PC-9 (cell line): ENCODE data around the gene CA11. TPM values are rescaled to one million over a fixed set of nuclear protein-coding genes. Genes with fewer than 3 reads are reported as not detected.

Source experiments
- BruUV-seq: library from RNA; stranded (reverse); fragments of 400-500 nt; replicated peaks from 2 replicates; lab custom pipeline; 2021; lab: Mats Ljungman, UMichigan
- CTCF ChIA-PET: fragments of 300-600 bp; sonication (Branson Sonifier 250); formaldehyde crosslinking; loops from one replicate; lab custom pipeline; 2022; ENCODE audit warnings: antibody characterized with exemption; lab: Charles Lee
- POLR2A ChIA-PET: fragments of 300-600 bp; sonication (Branson Sonifier 250); formaldehyde crosslinking; loops from one replicate; lab custom pipeline; 2022; ENCODE audit warnings: antibody characterized with exemption; ENCODE audit not compliant: unreplicated experiment; lab: Charles Lee
- DNase-seq, 2 experiments: peaks; one replicate each; pipeline versions ENCODE4 v3.0.0 to v3.0.0-alpha.2; 2015 to 2022; ENCODE audit warnings: mixed read lengths in 1 of 2
- H2AFZ ChIP-seq: fragments of 200-600 bp; sonication (generic); 2 replicates; pipeline ENCODE4 v1.8.1; 2017; ENCODE audit warnings: antibody characterized with exemption
- H3F3A ChIP-seq: fragments of 200-600 bp; sonication (generic); 2 replicates; pipeline ENCODE4 v1.8.1; 2017; ENCODE audit warnings: antibody characterized with exemption, mild to moderate bottlenecking, low read depth; ENCODE audit not compliant: insufficient read depth
- H3K27ac ChIP-seq: fragments of 200-600 bp; sonication (generic); 2 replicates; pipeline ENCODE4 v1.6.1; 2016; ENCODE audit warnings: mixed run types
- H3K27me3 ChIP-seq: fragments of 200-600 bp; sonication (generic); 2 replicates; pipeline ENCODE4 v1.6.1; 2016; ENCODE audit warnings: low read depth, mixed run types; ENCODE audit not compliant: insufficient read depth
- H3K36me3 ChIP-seq: fragments of 200-600 bp; sonication (generic); 2 replicates; pipeline ENCODE4 v1.6.1; 2016; ENCODE audit warnings: low read depth, mixed run types
- H3K4me1 ChIP-seq: fragments of 200-600 bp; sonication (generic); replicated peaks from 2 replicates; pipeline ENCODE4 v1.6.1; 2016; ENCODE audit warnings: mixed run types; ENCODE audit not compliant: insufficient read depth
- H3K4me2 ChIP-seq: fragments of 200-600 bp; sonication (generic); 2 replicates; pipeline ENCODE4 v1.6.1; 2017; ENCODE audit warnings: mixed run types
- H3K4me3 ChIP-seq: fragments of 200-600 bp; sonication (generic); 2 replicates; pipeline ENCODE4 v1.6.1; 2016; ENCODE audit warnings: mixed run types
- H3K79me2 ChIP-seq: fragments of 200-600 bp; sonication (generic); 2 replicates; pipeline ENCODE4 v1.6.1; 2017; ENCODE audit warnings: low read depth, mixed run types
- H3K9me2 ChIP-seq: fragments of 200-600 bp; sonication (generic); 2 replicates; pipeline ENCODE4 v1.8.1; 2017; ENCODE audit warnings: mild to moderate bottlenecking; ENCODE audit not compliant: insufficient read depth
- H3K9me3 ChIP-seq: fragments of 200-600 bp; sonication (generic); 2 replicates; pipeline ENCODE4 v1.8.1; 2016; ENCODE audit warnings: low read depth; ENCODE audit not compliant: insufficient read depth
- H4K20me1 ChIP-seq: fragments of 200-600 bp; sonication (generic); 2 replicates; pipeline ENCODE4 v1.8.1; 2017; ENCODE audit not compliant: insufficient read depth
- CTCF ChIP-seq: fragments of 200-600 bp; sonication (generic); conservative IDR thresholded peaks from 2 replicates; pipeline ENCODE4 v1.6.1; 2017; ENCODE audit warnings: mixed run types, antibody characterized with exemption, mild to moderate bottlenecking, moderate library complexity
- EZH2 ChIP-seq: fragments of 200-600 bp; sonication (generic); IDR thresholded peaks from 2 replicates; pipeline ENCODE4 v1.8.0; 2017; ENCODE audit warnings: antibody characterized with exemption, low read depth
- intact Hi-C: fragments of 100-400 bp; cut with micrococcal nuclease; formaldehyde crosslinking; loops from one replicate; pipeline ENCODE4 v1.10.0; 2022; ENCODE audit not compliant: unreplicated experiment
- total RNA-seq: library from RNA; stranded (reverse); gene quantifications from 2 replicates; pipeline ENCODE4 v1.2.3, GENCODE V29; 2021

The CA11 gene
- total RNA-seq, 1 experiment from 2014 or later: 11.0 TPM

DNA sequence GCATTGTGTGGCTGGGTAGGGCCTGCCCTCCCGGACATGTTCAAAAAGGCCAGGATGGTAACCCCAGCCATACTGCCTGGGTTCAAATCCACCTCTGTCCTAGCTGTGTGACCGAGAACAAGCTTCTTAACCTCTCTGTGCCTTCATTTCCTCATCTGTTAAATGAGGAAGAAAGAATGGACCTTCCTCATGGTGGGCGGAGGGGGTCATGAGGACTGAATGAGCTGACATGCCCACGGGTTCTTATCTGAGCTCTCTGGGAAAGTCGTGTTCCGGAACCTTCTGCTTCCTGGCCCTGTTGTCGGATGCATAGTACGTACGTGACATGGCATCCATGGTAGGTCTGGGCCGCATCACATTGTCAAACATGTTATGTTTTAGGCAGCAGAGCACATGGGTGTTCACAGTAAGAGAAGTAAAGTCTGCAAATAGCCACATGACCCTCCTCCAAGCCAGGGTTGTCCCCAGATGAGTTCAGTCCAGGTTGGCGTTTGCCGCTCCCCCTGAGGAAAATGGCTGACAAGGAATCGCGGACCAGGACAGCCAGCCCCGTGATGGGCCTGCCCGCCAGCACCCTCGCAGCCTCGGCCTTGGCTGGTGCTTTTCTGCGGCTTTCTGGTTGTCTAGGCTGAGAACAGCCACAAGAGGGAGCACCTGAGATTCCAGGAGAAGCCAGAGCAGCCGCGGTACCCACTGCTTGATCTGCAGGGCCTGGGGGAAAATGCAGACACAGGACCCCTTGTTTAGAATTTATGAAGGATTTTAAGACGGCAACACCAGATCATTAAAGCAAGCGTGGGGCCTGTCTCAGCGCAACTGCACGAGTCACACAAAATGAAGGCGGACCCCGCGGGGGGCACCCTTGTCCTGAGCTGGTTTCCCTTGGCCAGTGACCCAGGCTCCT is 29.2 kb upstream of the CA11 start:
- Histone ChIP-seq H2AFZ (no peak overlapping the region), H3K79me2 (no peaks in the 10 kb centered on the region), H3K9me3 (no peaks in the 10 kb centered on the region), H3K4me1 (peaks cover 32% of the 10 kb centered on the region), H3K9me2 (no peaks in the 10 kb centered on the region), H3K36me3 (no peaks in the 10 kb centered on the region), H3K4me2 (peak overlapping the region; percentile 39), H3K27me3 (no peaks in the 10 kb centered on the region), H3K27ac (no peak overlapping the region), H4K20me1 (no peaks in the 10 kb centered on the region), H3F3A (peaks cover 20% of the 10 kb centered on the region; the same call in 1 of the 2 replicates), H3K4me3 (no peak overlapping the region)
- intact Hi-C loops: loop anchor here (1.0 to 5.0 kb wide), 4 partner anchors 62 to 160 kb away; partner anchors contain the start of gene FUT1
- ChIA-PET POLR2A (interaction anchor here (0.6 kb wide), 1 partner anchor 73 kb away, joined by 10 read pairs; no protein-coding TSS in a partner anchor), CTCF (interaction anchor here (0.6 to 1.4 kb wide), 5 partner anchors 19 to 349 kb away, joined by 3 to 4 read pairs (median 4); no protein-coding TSS in a partner anchor)
- DNase-seq: peak; percentile 71 to 72
- TF ChIP-seq CTCF: peak; percentile 92
- no peak for TF ChIP-seq EZH2
- BruUV-seq: no TSS peak

- TF ChIP-seq CTCF: no peak
- no peak for TF ChIP-seq EZH2
- Histone ChIP-seq H2AFZ (no peak overlapping the region), H3K4me1 (peaks cover 32% of the 10 kb centered on the region), H3K4me2 (no peak overlapping the region), H3K27me3 (no peaks in the 10 kb centered on the region), H3K27ac (no peak overlapping the region), H4K20me1 (no peaks in the 10 kb centered on the region), H3F3A (peaks cover 20% of the 10 kb centered on the region; the same call in 1 of the 2 replicates), H3K4me3 (no peak overlapping the region), H3K36me3 (no peaks in the 10 kb centered on the region), H3K9me3 (no peaks in the 10 kb centered on the region), H3K79me2 (no peaks in the 10 kb centered on the region), H3K9me2 (no peaks in the 10 kb centered on the region)
- ChIA-PET POLR2A (no interaction called here), CTCF (interaction anchor here (0.6 to 1.2 kb wide), 3 partner anchors 17 to 106 kb away, joined by 3 to 4 read pairs (median 3); no protein-coding TSS in a partner anchor)
- intact Hi-C loops: loop anchor here (2.0 kb wide), 1 partner anchor 110 kb away; no protein-coding TSS in a partner anchor
- no peak for DNase-seq
- BruUV-seq: no TSS peak
Observed at GRCh38 chr19:48674216-48674809, 28.3 kb upstream of the CA11 start.

DNA sequence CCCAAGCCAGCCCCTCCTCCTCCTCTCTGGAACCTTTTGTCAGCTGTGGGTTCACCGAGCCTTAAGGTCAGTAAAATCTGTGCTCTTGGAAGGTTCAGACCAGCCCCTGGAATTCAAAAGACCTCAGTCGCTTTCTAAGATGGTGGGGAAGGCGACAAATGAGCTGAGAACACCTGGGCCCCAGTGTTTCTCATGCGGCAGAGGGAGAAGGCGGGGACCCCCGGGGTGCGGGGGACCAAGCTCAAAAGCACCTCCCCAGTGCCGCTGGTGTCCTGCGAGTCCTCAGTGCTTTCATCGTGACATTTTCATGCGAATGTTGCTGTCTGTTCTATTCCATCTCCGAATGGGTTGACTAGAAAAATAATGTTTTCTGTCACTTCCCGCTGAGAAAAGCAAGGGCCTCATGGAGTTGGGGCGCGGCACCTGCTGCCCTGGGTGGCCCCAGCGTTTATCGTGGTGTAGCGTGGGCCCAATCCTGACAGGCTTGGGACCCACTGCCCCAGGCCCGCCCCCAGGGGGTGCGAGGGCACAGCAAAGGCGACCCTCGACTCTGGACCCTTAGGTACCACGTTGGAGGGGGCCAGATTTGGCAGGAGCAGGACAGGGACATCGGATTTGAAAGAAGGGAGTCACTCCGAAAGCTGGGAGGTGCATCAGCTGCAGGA is 27.6 kb upstream of the CA11 start:
- Histone ChIP-seq H3K36me3 (no peaks in the 10 kb centered on the region), H3K4me1 (peaks cover 27% of the 10 kb centered on the region), H3K27me3 (no peaks in the 10 kb centered on the region), H3K79me2 (no peaks in the 10 kb centered on the region), H3K9me2 (no peaks in the 10 kb centered on the region), H3K27ac (no peak overlapping the region), H3K4me2 (no peak overlapping the region), H3F3A (peaks cover 20% of the 10 kb centered on the region; the same call in 1 of the 2 replicates), H3K9me3 (no peaks in the 10 kb centered on the region), H3K4me3 (no peak overlapping the region), H4K20me1 (no peaks in the 10 kb centered on the region), H2AFZ (no peak overlapping the region)
- BruUV-seq: no TSS peak
- TF ChIP-seq EZH2 (no peak), CTCF (no peak)
- intact Hi-C loops: loop anchor here (2.0 kb wide), 1 partner anchor 111 kb away; no protein-coding TSS in a partner anchor
- no peak for DNase-seq
- POLR2A ChIA-PET: no interaction called here
- CTCF ChIA-PET: no interaction called here
